Stimulated activated CD8-positive, alpha-beta memory T cell treated with anti-CD3 and anti-CD28 coated beads, Interleukin-12 subunit alpha, Interleukin-12 subunit beta, amount 100 ng/mL, for 4 hours (primary cell): ENCODE results near the gene LSAMP.

Experiments
- DNase-seq: peaks from one replicate; pipeline ENCODE4 v3.0.0-alpha.2; 2020; ENCODE audit warnings: low read depth

Gene LSAMP

GRCh38 chr3:116354382-116354781 is 90.9 kb downstream of the LSAMP start:
- no peak for DNase-seq

- no peak for DNase-seq
Measured at GRCh38 chr3:116350119-116350733, 95.1 kb downstream of the LSAMP start.

GRCh38 chr3:116348216-116348615 is 97.1 kb downstream of the LSAMP start:
- no peak for DNase-seq

GRCh38 chr3:116342499-116342898 is 102.8 kb downstream of the LSAMP start:
- no peak for DNase-seq

- DNase-seq: no peak
Measured at GRCh38 chr3:116341899-116342298, 103.4 kb downstream of the LSAMP start.

- DNase-seq: no peak
Measured at GRCh38 chr3:116341381-116341780, 103.9 kb downstream of the LSAMP start.

GRCh38 chr3:116340680-116341216 is 104.5 kb downstream of the LSAMP start:
- DNase-seq: no peak

GRCh38 chr3:116339441-116340028 is 105.8 kb downstream of the LSAMP start:
- no peak for DNase-seq

GRCh38 chr3:116338713-116339112 is 106.6 kb downstream of the LSAMP start:
- DNase-seq: no peak

- no peak for DNase-seq
Measured at GRCh38 chr3:116337229-116337628, 108.1 kb downstream of the LSAMP start.

- no peak for DNase-seq
Measured at GRCh38 chr3:116331380-116331779, 113.9 kb downstream of the LSAMP start.

GRCh38 chr3:116322750-116323375 is 122.4 kb downstream of the LSAMP start:
- DNase-seq: no peak

GRCh38 chr3:116318370-116318769 is 126.9 kb downstream of the LSAMP start:
- no peak for DNase-seq

- DNase-seq: no peak
Measured at GRCh38 chr3:116316771-116317170, 128.5 kb downstream of the LSAMP start.

GRCh38 chr3:116314476-116314875 is 130.8 kb downstream of the LSAMP start:
- no peak for DNase-seq

- no peak for DNase-seq
Measured at GRCh38 chr3:116306720-116307119, 138.6 kb downstream of the LSAMP start.

GRCh38 chr3:116306149-116306548 is 139.1 kb downstream of the LSAMP start:
- no peak for DNase-seq

GRCh38 chr3:116302087-116302747 is 143.1 kb downstream of the LSAMP start:
- DNase-seq: no peak

GRCh38 chr3:116301422-116301821 is 143.9 kb downstream of the LSAMP start:
- no peak for DNase-seq

GRCh38 chr3:116300226-116300625 is 145.1 kb downstream of the LSAMP start:
- no peak for DNase-seq

- no peak for DNase-seq
Measured at GRCh38 chr3:116299646-116300081, 145.6 kb downstream of the LSAMP start.

- DNase-seq: no peak
Measured at GRCh38 chr3:116298151-116298550, 147.1 kb downstream of the LSAMP start.

GRCh38 chr3:116291141-116291540 is 154.1 kb downstream of the LSAMP start:
- DNase-seq: no peak
